Omental fat pad (tissue), 4 donors: ENCODE results near the gene MAP1A. TPM values are rescaled to one million over a fixed set of nuclear protein-coding genes. Genes with fewer than 3 reads are reported as not detected.

Experiments
- ATAC-seq: fragments of 150-250 bp; one replicate; pipeline ENCODE4 v1.9.1; 2016; ENCODE audit warnings: mild to moderate bottlenecking, moderate library complexity; ENCODE audit not compliant: low FRiP score
- DNase-seq: peaks from one replicate; pipeline ENCODE4 v3.0.0-alpha.2; 2019; ENCODE audit warnings: low spot score
- total RNA-seq, 4 donors: library from RNA; depleted of rRNA; stranded (reverse); fragments of >200 nt; gene quantifications; one replicate each; pipeline ENCODE4 v1.1.0, GENCODE V29; 2016
- TF ChIP-seq, protein P1 (sequence below), 3 donors: fragments of 450-650 bp; IDR thresholded peaks; one replicate each; pipeline ENCODE4 v1.5.1; 2016 to 2017; ENCODE audit warnings: antibody characterized with exemption in 3 of 3, mild to moderate bottlenecking in 3 of 3, moderate library complexity in 2 of 3

Gene MAP1A
- total RNA-seq, 4 donors from 2014 or later: 2.5 to 10.9 (median 5.3) TPM

DNA sequence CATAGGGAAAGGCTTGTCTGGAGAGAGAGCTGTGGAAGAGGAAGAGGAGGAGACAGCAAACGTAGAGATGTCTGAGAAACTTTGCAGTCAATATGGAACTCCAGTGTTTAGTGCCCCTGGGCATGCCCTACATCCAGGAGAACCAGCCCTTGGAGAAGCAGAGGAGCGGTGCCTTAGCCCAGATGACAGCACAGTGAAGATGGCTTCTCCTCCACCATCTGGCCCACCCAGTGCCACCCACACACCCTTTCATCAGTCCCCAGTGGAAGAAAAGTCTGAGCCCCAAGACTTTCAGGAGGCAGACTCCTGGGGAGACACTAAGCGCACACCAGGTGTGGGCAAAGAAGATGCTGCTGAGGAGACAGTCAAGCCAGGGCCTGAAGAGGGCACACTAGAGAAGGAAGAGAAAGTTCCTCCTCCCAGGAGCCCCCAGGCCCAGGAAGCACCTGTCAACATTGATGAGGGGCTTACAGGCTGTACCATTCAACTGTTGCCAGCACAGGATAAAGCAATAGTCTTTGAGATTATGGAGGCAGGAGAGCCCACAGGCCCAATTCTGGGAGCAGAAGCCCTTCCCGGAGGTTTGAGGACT lies 6.9 kb downstream of the MAP1A start:
- ATAC-seq (no peak), DNase-seq (no peak)
- TF ChIP-seq, protein P1, sequence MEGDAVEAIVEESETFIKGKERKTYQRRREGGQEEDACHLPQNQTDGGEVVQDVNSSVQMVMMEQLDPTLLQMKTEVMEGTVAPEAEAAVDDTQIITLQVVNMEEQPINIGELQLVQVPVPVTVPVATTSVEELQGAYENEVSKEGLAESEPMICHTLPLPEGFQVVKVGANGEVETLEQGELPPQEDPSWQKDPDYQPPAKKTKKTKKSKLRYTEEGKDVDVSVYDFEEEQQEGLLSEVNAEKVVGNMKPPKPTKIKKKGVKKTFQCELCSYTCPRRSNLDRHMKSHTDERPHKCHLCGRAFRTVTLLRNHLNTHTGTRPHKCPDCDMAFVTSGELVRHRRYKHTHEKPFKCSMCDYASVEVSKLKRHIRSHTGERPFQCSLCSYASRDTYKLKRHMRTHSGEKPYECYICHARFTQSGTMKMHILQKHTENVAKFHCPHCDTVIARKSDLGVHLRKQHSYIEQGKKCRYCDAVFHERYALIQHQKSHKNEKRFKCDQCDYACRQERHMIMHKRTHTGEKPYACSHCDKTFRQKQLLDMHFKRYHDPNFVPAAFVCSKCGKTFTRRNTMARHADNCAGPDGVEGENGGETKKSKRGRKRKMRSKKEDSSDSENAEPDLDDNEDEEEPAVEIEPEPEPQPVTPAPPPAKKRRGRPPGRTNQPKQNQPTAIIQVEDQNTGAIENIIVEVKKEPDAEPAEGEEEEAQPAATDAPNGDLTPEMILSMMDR (IDR thresholded peaks at IDR 0.05): no peak

DNA sequence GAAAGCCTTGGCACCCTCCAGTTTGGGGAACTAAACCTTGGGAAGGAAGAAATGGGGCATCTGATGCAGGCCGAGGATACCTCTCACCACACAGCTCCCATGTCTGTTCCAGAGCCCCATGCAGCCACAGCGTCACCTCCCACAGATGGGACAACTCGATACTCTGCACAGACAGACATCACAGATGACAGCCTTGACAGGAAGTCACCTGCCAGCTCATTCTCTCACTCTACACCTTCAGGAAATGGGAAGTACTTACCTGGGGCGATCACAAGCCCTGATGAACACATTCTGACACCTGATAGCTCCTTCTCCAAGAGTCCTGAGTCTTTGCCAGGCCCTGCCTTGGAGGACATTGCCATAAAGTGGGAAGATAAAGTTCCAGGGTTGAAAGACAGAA lies 7.7 kb downstream of the MAP1A start:
- no peak for ATAC-seq
- TF ChIP-seq, protein P1 (IDR thresholded peaks at IDR 0.05): no peak
- DNase-seq: no peak

DNA sequence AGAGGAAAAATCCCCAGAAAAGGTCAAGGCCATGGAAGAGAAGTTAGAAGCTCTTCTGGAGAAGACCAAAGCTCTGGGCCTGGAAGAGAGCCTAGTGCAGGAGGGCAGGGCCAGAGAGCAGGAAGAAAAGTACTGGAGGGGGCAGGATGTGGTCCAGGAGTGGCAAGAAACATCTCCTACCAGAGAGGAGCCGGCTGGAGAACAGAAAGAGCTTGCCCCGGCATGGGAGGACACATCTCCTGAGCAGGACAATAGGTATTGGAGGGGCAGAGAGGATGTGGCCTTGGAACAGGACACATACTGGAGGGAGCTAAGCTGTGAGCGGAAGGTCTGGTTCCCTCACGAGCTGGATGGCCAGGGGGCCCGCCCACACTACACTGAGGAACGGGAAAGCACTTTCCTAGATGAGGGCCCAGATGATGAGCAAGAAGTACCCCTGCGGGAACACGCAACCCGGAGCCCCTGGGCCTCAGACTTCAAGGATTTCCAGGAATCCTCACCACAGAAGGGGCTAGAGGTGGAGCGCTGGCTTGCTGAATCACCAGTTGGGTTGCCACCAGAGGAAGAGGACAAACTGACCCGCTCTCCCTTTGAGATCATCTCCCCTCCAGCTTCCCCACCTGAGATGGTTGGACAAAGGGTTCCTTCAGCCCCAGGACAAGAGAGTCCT lies 9.0 kb downstream of the MAP1A start:
- ATAC-seq: no peak
- no peak for DNase-seq
- TF ChIP-seq, protein P1 (IDR thresholded peaks at IDR 0.05): no peak

DNA sequence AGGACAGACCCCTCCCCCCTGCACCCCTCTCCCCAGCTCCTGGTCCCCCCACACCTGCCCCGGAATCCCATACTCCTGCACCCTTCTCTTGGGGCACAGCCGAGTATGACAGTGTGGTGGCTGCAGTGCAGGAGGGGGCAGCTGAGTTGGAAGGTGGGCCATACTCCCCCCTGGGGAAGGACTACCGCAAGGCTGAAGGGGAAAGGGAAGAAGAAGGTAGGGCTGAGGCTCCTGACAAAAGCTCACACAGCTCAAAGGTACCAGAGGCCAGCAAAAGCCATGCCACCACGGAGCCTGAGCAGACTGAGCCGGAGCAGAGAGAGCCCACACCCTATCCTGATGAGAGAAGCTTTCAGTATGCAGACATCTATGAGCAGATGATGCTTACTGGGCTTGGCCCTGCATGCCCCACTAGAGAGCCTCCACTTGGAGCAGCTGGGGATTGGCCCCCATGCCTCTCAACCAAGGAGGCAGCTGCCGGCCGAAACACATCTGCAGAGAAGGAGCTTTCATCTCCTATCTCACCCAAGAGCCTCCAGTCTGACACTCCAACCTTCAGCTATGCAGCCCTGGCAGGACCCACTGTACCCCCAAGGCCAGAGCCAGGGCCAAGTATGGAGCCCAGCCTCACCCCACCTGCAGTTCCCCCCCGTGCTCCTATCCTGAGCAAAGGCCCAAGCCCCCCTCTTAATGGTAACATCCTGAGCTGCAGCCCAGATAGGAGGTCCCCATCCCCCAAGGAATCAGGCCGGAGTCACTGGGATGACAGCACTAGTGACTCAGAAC lies 9.8 kb downstream of the MAP1A start:
- ATAC-seq (no peak), DNase-seq (no peak)
- TF ChIP-seq, protein P1 (IDR thresholded peaks at IDR 0.05): no peak

DNA sequence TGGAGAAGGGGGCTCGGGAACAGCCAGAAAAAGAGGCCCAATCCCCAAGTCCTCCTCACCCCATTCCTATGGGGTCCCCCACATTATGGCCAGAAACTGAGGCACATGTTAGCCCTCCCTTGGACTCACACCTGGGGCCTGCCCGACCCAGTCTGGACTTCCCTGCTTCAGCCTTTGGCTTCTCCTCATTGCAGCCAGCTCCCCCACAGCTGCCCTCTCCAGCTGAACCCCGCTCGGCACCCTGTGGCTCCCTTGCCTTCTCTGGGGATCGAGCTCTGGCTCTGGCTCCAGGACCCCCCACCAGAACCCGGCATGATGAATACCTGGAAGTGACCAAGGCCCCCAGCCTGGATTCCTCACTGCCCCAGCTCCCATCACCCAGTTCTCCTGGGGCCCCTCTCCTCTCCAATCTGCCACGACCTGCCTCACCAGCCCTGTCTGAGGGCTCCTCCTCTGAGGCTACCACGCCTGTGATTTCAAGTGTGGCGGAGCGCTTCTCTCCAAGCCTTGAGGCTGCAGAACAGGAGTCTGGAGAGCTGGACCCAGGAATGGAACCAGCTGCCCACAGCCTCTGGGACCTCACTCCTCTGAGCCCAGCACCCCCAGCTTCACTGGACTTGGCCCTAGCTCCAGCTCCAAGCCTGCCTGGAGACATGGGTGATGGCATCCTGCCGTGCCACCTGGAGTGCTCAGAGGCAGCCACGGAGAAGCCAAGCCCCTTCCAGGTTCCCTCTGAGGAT lies 10.6 kb downstream of the MAP1A start:
- TF ChIP-seq, protein P1 (IDR thresholded peaks at IDR 0.05): no peak
- no peak for ATAC-seq
- no peak for DNase-seq

DNA sequence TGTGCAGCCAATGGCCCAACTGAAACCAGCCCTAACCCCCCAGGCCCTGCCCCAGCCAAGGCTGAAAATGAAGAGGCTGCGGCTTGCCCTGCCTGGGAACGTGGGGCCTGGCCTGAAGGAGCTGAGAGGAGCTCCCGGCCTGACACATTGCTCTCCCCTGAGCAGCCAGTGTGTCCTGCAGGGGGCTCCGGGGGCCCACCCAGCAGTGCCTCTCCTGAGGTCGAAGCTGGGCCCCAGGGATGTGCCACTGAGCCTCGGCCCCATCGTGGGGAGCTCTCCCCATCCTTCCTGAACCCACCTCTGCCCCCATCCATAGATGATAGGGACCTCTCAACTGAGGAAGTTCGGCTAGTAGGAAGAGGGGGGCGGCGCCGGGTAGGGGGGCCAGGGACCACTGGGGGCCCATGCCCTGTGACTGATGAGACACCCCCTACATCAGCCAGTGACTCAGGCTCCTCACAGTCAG lies 11.2 kb downstream of the MAP1A start:
- TF ChIP-seq, protein P1 (IDR thresholded peaks at IDR 0.05): no peak
- ATAC-seq: no peak
- no peak for DNase-seq
